Measurements from ENCODE around the gene CELA2B. TPM values are rescaled to one million over a fixed set of nuclear protein-coding genes. Genes with fewer than 3 reads are reported as not detected.

CELA2B gene
- total RNA-seq, 4 donors from 2014 or later: not detected

- Histone ChIP-seq H3K27me3 (no peaks in the 10 kb centered on the region), H3K36me3 (no peaks in the 10 kb centered on the region), H3K4me3 (no peak overlapping the region), H3K27ac (no peak overlapping the region), H3K9me3 (no peaks in the 10 kb centered on the region), H3K4me1 (no peaks in the 10 kb centered on the region)
- 95% methylated on average over 17 of the region's 17 CpGs for WGBS
- no peak for DNase-seq (ENCODE audit: low spot score in 2 of 2)
- TF ChIP-seq POLR2AphosphoS5 (IDR thresholded peaks at IDR 0.05) (no peak), POLR2A (IDR thresholded peaks at IDR 0.05) (no peak), EP300 (IDR thresholded peaks at IDR 0.05) (no peak), CTCF (IDR thresholded peaks at IDR 0.05) (no peak)
Observed at GRCh38 chr1:15435239-15436077, 40.4 kb upstream of the CELA2B start.

- TF ChIP-seq POLR2AphosphoS5 (IDR thresholded peaks at IDR 0.05) (no peak), POLR2A (IDR thresholded peaks at IDR 0.05) (no peak), EP300 (IDR thresholded peaks at IDR 0.05) (no peak), CTCF (IDR thresholded peaks at IDR 0.05) (no peak)
- no peak overlapping the region for H3K27ac ChIP-seq
- no peaks in the 10 kb centered on the region for H3K36me3 ChIP-seq
- no peaks in the 10 kb centered on the region for H3K27me3 ChIP-seq
- no peak for DNase-seq (ENCODE audit: low spot score in 2 of 2)
- H3K9me3 ChIP-seq: no peaks in the 10 kb centered on the region
- H3K4me3 ChIP-seq: no peak overlapping the region
- 88% methylated on average over 6 of the region's 6 CpGs for WGBS
- H3K4me1 ChIP-seq: no peaks in the 10 kb centered on the region
Observed at GRCh38 chr1:15436881-15437442, 38.9 kb upstream of the CELA2B start.

- DNase-seq (ENCODE audit: low spot score in 2 of 2): no peak
- no peak for TF ChIP-seq POLR2A (IDR thresholded peaks at IDR 0.05)
- no peak for TF ChIP-seq EP300 (IDR thresholded peaks at IDR 0.05)
- no peak for TF ChIP-seq CTCF (IDR thresholded peaks at IDR 0.05)
- no peak for TF ChIP-seq POLR2AphosphoS5 (IDR thresholded peaks at IDR 0.05)
- WGBS: 94% methylated on average over 14 of the region's 14 CpGs
- H3K36me3 ChIP-seq: no peaks in the 10 kb centered on the region
- no peak overlapping the region for H3K27ac ChIP-seq
- H3K4me1 ChIP-seq: no peaks in the 10 kb centered on the region
- H3K4me3 ChIP-seq: no peak overlapping the region
- H3K27me3 ChIP-seq: no peaks in the 10 kb centered on the region
- H3K9me3 ChIP-seq: no peaks in the 10 kb centered on the region
Observed at GRCh38 chr1:15439325-15439724, 36.6 kb upstream of the CELA2B start.

- TF ChIP-seq POLR2A (IDR thresholded peaks at IDR 0.05): no peak
- no peak for TF ChIP-seq EP300 (IDR thresholded peaks at IDR 0.05)
- TF ChIP-seq POLR2AphosphoS5 (IDR thresholded peaks at IDR 0.05): no peak
- TF ChIP-seq CTCF (IDR thresholded peaks at IDR 0.05): no peak
- 96% methylated on average over 9 of the region's 13 CpGs for WGBS
Observed at GRCh38 chr1:15440357-15440756, 35.5 kb upstream of the CELA2B start.

GRCh38 chr1:15441247-15441646 lies 34.7 kb upstream of the CELA2B start:
- no peaks in the 10 kb centered on the region for H3K4me1 ChIP-seq
- no peaks in the 10 kb centered on the region for H3K27me3 ChIP-seq
- H3K9me3 ChIP-seq: no peaks in the 10 kb centered on the region
- WGBS: 88% methylated on average over 6 of the region's 6 CpGs
- H3K27ac ChIP-seq: no peak overlapping the region
- TF ChIP-seq POLR2AphosphoS5 (IDR thresholded peaks at IDR 0.05): no peak
- no peak for TF ChIP-seq POLR2A (IDR thresholded peaks at IDR 0.05)
- no peak for TF ChIP-seq CTCF (IDR thresholded peaks at IDR 0.05)
- no peak for TF ChIP-seq EP300 (IDR thresholded peaks at IDR 0.05)
- no peak overlapping the region for H3K4me3 ChIP-seq
- H3K36me3 ChIP-seq: no peaks in the 10 kb centered on the region
- no peak for DNase-seq (ENCODE audit: low spot score in 2 of 2)

More at GRCh38 chr1:15440357-15440756, 35.5 kb upstream of the CELA2B start:
- Histone ChIP-seq H3K27ac (no peak overlapping the region), H3K4me1 (no peaks in the 10 kb centered on the region), H3K9me3 (no peaks in the 10 kb centered on the region), H3K4me3 (no peak overlapping the region), H3K27me3 (no peaks in the 10 kb centered on the region), H3K36me3 (no peaks in the 10 kb centered on the region)
- DNase-seq (ENCODE audit: low spot score in 2 of 2): no peak
